SHP77 (cell line): Measurements from ENCODE around the gene ZCCHC14.
"Not testable (repeated sequence)": the region's sequence is repeated elsewhere in the genome, so short reads cannot be mapped to it uniquely, and the experiment has no call there.

Experiments
- DNase-seq, 2 experiments: peaks; one replicate each; lab custom pipeline; 2025; lab: John Stamatoyannopoulos, UW

The ZCCHC14 gene

GRCh38 chr16:87409153-87409552, 83.7 kb downstream of the ZCCHC14 start:
- no peak for DNase-seq

- DNase-seq, result no peak
Observed at GRCh38 chr16:87407511-87408112, 85.2 kb downstream of the ZCCHC14 start.

- DNase-seq, result no peak
Observed at GRCh38 chr16:87406495-87407088, 86.2 kb downstream of the ZCCHC14 start.

GRCh38 chr16:87404764-87405625, 87.8 kb downstream of the ZCCHC14 start:
- DNase-seq, result no peak

- DNase-seq, result no peak
Observed at GRCh38 chr16:87395181-87395842, 97.5 kb downstream of the ZCCHC14 start.

- DNase-seq, result no peak
Observed at GRCh38 chr16:87393680-87394055, 99.2 kb downstream of the ZCCHC14 start.

- peak in 1 of 2 experiments; percentile 27 for DNase-seq
Observed at GRCh38 chr16:87392821-87393679, 99.8 kb downstream of the ZCCHC14 start.

- DNase-seq, result peak; percentile 91 to 94
Observed at GRCh38 chr16:87391950-87392820, 100.6 kb downstream of the ZCCHC14 start, which contains the start of gene MAP1LC3B. Gene MAP1LC3B, plus strand, starts transcription at chr16:87392336. Its CDS starts 92 bp downstream, at chr16:87392428.

- peak; percentile 30 to 35 for DNase-seq
Observed at GRCh38 chr16:87391324-87391949, 101.4 kb downstream of the ZCCHC14 start.

- DNase-seq, result no peak
Observed at GRCh38 chr16:87390641-87391323, 102.0 kb downstream of the ZCCHC14 start.

GRCh38 chr16:87389914-87390313, 102.9 kb downstream of the ZCCHC14 start:
- not testable (repeated sequence) for DNase-seq

GRCh38 chr16:87389245-87389644, 103.6 kb downstream of the ZCCHC14 start:
- no peak for DNase-seq

- no peak for DNase-seq
Observed at GRCh38 chr16:87388818-87389134, 104.0 kb downstream of the ZCCHC14 start.

- DNase-seq, result peak; percentile 100
Observed at GRCh38 chr16:87387942-87388817, 104.6 kb downstream of the ZCCHC14 start.

GRCh38 chr16:87384875-87385167, 108.0 kb downstream of the ZCCHC14 start:
- DNase-seq, result peak in 1 of 2 experiments; percentile 43

GRCh38 chr16:87384162-87384874, 108.5 kb downstream of the ZCCHC14 start:
- DNase-seq, result peak; percentile 79 to 89

- DNase-seq, result peak; percentile 93 to 94
Observed at GRCh38 chr16:87383505-87384161, 109.2 kb downstream of the ZCCHC14 start, which contains the start of gene FBXO31. Gene FBXO31, minus strand, starts transcription at chr16:87383776. Its CDS starts 32 bp downstream, at chr16:87383744.
